ENCODE results near the gene ZBTB20.

ZBTB20 gene

DNA sequence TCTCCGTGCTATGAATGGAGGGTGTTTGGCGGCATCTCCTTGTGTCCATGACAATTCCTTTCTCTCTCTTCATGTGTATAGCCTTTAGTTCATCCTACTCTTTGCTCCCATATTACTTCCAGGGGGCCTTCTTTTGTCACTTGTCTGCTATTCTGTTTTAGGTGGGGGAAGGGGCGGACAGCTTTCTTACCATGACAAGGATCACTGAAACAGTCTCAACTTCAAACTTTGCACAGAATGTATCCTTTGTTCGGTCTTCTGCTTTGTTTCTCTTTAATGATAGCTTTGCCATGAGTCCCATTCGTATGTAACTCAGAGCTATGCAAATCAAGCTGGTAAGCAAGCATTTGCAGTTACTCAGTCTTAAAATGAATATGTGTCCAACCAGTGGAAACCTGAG is 559.1 kb downstream of the ZBTB20 start:
- TF ChIP-seq, protein P1, sequence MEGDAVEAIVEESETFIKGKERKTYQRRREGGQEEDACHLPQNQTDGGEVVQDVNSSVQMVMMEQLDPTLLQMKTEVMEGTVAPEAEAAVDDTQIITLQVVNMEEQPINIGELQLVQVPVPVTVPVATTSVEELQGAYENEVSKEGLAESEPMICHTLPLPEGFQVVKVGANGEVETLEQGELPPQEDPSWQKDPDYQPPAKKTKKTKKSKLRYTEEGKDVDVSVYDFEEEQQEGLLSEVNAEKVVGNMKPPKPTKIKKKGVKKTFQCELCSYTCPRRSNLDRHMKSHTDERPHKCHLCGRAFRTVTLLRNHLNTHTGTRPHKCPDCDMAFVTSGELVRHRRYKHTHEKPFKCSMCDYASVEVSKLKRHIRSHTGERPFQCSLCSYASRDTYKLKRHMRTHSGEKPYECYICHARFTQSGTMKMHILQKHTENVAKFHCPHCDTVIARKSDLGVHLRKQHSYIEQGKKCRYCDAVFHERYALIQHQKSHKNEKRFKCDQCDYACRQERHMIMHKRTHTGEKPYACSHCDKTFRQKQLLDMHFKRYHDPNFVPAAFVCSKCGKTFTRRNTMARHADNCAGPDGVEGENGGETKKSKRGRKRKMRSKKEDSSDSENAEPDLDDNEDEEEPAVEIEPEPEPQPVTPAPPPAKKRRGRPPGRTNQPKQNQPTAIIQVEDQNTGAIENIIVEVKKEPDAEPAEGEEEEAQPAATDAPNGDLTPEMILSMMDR (conservative IDR thresholded peaks at IDR 0.05; ENCODE audit: control insufficient read depth, insufficient read depth, low read depth, low read length): no peak
- no peak for DNase-seq (ENCODE audit: low read depth)
- no peak overlapping the region for H3K4me3 ChIP-seq (ENCODE audit: control insufficient read depth, low read depth, low read length)

DNA sequence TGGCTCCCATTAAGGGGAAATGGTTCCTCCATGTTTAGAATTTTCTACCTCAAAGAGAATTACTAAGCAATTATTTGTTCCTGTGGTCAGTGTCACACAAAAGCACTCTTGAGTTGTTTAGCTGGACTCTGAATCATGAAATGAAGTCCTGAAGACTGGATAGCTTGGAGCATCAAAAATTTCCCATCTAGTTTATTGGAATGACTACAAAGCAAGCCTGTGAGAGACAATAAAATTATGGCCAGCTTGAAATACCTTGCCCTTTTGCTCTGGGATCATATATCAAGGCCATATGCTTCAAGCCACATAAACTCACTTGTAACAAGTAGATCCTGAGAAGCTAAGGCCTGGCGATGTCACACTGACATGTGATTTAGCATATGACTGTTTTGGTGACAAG is 561.0 kb downstream of the ZBTB20 start:
- H3K4me3 ChIP-seq (ENCODE audit: control insufficient read depth, low read depth, low read length): no peak overlapping the region

DNA sequence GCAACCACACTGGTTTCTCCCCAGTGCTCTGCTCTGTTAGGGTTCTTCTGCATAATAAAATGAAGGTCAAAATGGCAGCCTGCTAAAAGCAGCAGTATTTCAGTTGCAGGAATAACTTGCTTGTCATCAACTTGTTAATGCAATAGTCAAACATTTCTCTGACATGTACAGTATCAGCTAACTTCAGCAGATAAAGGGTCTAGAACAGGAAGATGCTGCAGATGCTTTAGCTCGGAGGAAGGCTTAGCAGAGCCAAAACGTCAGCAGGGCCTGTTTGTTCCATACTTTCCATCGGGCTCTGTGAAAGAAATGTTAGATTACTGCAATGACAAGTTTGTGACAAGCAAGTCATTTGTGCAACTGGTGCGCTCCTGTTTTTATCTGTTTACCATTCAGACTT is 561.4 kb downstream of the ZBTB20 start:
- no peak for DNase-seq (ENCODE audit: low read depth)
- TF ChIP-seq, protein P1 (conservative IDR thresholded peaks at IDR 0.05; ENCODE audit: control insufficient read depth, insufficient read depth, low read depth, low read length): no peak
- H3K4me3 ChIP-seq (ENCODE audit: control insufficient read depth, low read depth, low read length): no peak overlapping the region

More for the DNA sequence above, 561.0 kb downstream of the ZBTB20 start:
- no peak for DNase-seq (ENCODE audit: low read depth)
- TF ChIP-seq, protein P1 (conservative IDR thresholded peaks at IDR 0.05; ENCODE audit: control insufficient read depth, insufficient read depth, low read depth, low read length): no peak

DNA sequence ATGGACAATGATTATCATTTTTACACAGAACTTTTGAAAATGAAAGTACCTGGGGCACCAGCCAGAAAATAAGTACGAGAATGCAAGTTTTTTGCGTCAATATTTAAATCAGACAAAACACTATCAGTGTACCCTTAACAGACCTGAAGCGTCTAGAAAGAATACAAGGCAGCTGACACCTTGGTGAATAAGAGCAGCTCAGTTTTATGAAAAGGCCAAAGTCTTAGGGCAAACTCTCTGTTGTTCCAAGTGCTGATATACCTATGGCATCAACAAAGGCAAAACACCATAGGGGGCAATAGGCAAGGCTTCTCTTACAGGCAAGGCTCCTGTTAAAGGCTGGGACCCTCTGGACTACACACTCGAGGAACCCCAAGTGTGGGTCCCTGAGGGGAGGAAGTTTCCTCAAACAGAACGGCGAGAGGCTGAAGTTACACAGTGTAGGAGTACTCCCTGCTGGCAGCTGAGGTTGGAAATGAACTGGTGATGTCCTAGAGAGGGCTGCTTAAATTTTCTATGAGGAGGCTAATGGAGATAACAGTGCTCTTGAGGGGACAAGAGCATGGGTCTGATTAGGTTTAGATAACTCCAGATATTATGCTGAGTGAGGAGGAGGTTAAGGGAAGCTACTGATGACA is 562.2 kb downstream of the ZBTB20 start:
- peak; percentile 25 for DNase-seq (ENCODE audit: low read depth)
- no peak overlapping the region for H3K4me3 ChIP-seq (ENCODE audit: control insufficient read depth, low read depth, low read length)
- TF ChIP-seq, protein P1 (conservative IDR thresholded peaks at IDR 0.05; ENCODE audit: control insufficient read depth, insufficient read depth, low read depth, low read length): no peak

DNA sequence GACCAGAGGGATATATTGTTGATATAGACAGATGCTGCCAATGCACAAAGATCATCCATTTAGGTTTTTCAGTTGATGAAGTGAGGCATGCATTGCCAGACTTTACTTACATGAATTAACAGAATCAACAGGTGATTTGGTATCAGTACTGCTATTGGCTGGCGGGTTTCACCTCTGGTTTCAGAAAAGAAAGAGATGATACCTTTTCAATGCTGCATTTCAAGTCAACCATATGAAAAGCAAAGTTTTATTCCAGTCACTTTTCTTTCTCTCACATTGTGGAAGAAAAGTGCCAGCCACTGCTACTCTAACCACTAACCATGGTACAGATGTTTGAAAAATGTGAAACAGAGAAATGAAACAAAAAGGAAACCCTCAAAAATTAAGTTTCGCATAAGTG is 564.2 kb downstream of the ZBTB20 start:
- no peak for DNase-seq (ENCODE audit: low read depth)

DNA sequence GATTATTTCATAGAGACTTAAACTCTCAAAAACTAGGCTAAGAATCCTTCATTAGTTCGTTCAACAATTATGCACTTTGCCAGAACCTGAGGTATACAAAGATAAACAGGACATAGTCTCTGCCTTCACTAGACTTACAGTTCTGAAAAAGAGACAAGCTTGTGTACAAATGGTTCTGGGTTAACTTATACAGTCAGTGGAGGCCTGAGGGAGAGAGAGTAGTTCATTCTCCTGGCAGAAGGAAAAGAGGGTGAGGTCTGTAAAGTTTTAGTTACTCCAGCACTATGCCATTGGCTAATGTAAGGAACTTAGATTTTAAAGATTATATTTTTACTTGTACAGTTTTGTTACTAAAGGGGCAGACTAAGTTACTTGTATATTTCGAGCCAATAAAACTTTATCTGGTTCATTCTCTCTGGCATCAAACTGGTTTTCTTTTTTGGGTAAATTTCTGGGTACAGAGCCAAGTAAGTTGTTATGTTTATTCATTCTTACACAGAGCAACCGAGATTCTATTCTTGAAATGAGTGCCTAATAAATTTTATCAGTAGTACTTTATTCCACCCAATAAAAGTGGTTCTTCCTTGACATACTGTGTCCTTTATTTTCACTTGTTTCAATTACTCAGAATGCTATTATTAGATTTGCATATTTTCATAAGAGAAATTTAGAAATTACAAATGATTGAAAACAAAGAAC is 574.6 kb downstream of the ZBTB20 start:
- DNase-seq (ENCODE audit: low read depth): no peak
- no peak overlapping the region for H3K4me3 ChIP-seq (ENCODE audit: control insufficient read depth, low read depth, low read length)
- TF ChIP-seq, protein P1 (conservative IDR thresholded peaks at IDR 0.05; ENCODE audit: control insufficient read depth, insufficient read depth, low read depth, low read length): no peak

More for the DNA sequence above, 564.2 kb downstream of the ZBTB20 start:
- TF ChIP-seq, protein P1 (conservative IDR thresholded peaks at IDR 0.05; ENCODE audit: control insufficient read depth, insufficient read depth, low read depth, low read length): no peak
- H3K4me3 ChIP-seq (ENCODE audit: control insufficient read depth, low read depth, low read length): no peak overlapping the region
